ENCODE measurements around the gene SSTR4.

Gene SSTR4

DNA sequence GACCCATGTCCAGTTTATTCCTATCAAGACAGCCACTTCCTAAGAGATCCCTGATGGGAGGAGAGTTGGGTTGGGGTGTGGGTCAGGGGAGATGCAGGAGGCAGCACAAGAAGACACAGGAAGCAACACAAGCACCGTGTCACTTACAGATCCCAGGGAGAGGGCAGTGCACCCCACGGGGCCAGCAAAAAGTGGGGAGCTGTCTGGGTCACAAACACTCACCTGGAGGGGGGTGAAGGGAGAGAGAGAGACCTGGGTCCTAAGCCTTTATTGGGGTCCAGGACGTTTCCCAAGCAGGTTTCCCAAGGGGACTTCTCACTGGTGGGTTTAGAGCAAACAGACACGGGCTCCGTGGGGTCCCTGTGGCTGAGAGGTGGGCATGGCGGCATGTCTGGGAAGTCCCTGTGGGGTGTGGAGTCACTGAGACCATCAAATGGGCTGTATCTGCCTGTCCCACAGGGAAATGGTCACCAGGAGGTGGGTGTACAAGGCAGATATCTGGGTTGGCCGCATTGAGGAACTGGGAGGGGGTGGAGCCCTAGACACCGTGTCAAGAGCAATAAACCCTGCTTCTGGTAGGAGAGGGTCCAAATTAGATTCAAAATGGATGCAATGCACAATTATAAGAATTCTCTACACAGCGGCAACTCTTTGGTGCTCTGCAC, 52.6 kb downstream of the SSTR4 start:
- DNase-seq (ENCODE audit: low read depth): no peak

Data from iris pigment epithelial cell (primary cell).